SHP77 treated with DMSO at 0.1 percent for 48 hours (cell line): ENCODE measurements around the gene TENM4.

Experiments used
- DNase-seq: peaks from one replicate; lab custom pipeline; 2025; lab: John Stamatoyannopoulos, UW

The TENM4 gene

GRCh38 chr11:78807351-78807750 is 633.5 kb downstream of the TENM4 start:
- DNase-seq: no peak

DNA sequence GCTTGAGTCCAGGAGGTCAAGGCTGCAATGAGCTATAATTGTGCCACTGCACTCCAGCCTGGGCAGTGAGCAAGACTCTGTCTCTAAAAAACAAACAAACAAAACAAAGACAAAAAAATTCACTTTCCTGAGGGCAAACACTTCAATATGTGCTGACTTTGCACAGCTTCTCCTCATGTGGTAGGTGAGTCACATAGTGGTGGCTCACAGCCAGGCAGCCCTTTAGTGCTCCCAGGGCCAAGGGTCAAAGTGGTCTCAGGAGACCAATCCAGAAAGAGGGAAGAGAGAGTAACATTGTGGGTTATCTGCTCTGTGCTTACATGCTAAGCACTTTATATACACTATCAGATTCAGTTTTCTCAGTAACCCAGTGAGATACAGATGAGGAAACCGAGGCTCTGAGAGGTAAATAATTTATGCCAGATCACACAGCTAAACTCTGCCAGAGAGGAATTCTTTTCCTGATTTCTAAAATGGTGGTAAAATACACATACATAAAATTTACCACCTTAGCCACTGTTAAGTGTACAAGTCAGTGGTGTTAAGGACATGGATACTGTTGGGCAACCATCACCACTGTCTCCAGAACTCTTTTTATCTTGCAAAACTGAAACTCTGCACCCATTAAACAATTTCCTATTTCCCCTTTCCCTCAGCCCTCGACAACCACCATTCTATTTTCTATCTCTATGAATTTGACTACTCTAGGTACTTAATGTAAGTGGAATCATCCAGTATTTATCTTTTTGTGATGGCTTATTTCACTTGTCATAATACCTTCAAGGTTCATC is 634.4 kb downstream of the TENM4 start:
- DNase-seq: no peak

DNA sequence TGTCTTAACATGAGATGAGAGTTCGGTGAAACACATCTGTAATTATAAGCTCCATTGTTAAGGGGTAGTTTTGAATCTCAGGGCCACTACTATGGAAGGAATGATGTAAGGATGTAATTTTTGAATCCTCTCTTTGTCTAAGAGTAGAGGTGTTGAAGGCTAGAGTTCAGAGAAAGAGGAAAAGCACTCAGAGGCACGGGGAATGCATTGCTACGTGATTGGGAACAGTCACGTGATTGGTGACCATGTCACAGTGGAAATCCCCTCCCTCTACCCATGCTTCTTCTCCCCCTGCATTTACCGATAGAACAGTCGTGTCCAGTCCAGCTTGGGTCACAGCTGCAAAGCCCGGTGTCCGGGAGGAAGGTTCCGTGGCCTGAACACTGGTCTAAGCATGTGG is 635.8 kb downstream of the TENM4 start:
- DNase-seq: no peak

GRCh38 chr11:78803995-78804394 is 636.8 kb downstream of the TENM4 start:
- no peak for DNase-seq

DNA sequence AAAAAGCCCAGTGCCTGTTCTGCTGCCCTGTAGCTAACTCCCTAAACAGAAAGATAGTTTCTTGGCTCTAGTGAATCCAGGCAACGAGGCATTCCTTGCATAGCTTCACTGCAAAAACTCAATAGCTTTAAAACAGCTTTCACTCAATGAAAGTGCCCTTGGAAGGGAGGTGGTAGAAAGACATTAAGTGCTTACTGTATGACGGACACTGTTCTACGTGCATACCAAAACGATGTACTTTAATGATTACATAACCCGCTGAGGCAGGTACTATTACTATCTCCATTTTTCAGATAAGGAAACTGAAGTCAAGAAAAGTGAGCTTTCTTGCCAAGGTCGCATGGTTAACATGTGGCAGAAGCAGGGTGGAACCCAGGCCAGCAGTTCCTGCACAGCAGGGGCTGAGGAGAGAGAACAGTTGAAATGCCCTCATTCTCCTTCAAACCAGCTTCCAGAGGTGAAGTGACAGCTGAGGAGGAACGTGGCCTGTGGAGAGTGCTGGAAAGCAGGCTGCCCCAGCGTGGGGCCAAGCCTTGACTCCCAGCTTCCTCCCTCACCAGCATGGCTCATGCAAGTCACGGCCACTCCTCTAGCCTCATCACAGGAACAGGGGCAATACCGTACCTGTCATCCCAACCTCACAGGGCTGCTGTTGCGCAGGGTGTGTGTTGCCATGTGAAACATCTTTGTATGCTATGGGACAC is 638.6 kb downstream of the TENM4 start:
- no peak for DNase-seq

GRCh38 chr11:78801161-78801884 is 639.5 kb downstream of the TENM4 start:
- DNase-seq: peak; percentile 17

DNA sequence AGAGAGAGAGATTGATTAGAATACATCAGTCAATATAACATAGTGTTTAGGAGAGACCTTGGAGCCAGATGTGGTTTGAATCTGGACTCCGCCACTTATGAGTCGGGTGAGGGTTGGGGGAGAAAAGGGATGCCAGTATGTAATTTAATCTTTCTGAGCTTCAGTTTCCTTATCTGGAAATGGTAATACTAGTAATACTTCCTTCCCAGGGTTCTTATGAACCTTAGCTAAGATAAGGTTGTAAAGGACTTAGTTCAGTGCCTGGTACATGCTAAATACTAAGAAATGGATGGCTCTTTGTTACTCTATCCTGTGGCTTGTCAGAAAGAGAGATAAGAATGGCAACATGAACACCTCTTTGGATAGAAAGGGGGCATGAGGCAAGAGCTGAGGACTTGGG is 640.1 kb downstream of the TENM4 start:
- no peak for DNase-seq

DNA sequence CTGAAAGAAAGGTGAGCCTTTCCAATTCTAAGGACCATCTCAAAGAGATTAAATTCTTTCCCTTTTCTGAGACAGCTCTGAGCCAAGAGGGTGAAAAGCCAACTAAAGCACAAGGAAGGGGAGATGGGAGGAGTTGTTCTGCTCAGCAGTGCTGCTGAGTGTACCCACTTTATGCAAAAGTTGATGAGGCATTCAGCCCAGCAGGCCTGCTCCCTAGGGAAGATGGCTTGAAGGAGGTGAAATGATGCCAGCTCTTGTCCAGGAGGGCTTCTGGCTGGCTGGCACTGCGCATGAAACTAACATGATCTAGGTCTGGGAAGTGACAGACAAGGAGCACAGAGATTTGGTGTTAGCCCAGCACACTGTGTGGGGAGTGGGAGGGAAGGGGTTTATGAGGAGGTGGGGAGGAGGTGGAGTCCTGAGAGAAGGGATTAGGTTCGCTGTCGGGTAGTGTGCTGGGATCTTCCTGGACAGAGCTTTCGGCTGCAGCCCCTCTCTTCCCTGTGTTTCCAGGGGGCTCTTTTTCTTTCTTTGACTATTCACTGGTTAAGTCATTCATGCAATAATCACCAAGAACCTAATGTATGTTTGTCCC is 640.6 kb downstream of the TENM4 start:
- no peak for DNase-seq

DNA sequence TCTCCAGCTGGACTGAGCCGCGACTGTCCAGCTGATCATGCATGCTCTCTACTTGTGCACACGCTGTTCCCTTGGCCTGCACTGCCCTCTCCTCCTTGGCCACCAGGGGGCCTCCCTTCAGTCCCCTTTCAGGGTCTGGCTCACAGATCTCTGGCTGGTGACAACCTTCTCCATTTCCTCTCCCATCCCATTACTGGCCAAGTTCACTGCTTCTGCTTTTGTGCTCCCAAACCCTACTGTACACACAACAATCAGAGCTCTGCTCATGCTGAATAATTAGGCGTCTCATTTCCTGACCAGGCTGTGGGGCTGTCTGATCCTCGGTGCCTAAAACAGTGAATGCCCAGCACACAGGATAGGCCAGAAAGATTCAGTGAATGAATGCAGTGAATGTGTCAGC is 642.2 kb downstream of the TENM4 start:
- DNase-seq: peak; percentile 61

DNA sequence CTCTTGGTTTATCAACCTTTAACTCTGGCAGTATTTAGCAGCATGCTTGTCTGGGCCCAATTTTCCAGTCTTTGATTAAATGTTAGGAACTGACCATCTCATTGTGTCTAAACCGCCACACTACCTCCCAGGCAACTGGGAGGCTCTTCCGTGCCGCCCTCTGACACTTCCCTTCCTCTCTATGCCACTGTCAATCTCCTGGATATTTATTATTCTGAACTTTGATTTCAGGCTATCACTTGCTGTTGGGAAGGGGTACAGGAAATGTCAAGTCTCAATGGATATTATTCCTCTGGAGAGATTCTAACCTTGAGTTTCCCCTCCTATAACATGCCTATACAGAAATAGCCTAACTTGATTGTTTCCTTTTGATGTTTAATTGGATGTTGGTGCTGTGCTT is 643.3 kb downstream of the TENM4 start:
- DNase-seq: no peak

DNA sequence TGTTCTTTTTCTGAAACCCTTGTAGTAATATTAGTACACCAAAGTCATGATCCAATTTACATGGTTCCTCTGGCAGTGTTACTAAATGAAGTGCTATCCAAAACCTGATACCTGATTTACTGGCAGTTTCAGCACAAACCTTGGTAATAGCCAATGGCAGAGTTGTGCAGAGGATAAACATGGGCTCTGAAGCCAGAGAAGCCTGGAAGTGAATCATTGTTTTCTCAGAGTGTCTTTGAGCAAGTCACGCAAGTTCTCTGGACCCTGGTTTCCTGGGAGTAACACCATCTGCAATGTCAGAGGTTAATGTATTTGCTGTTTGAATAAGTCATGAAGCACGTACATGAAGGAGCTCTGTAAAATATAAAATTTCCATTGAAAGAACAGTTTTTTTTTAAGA is 643.9 kb downstream of the TENM4 start:
- no peak for DNase-seq

- DNase-seq: no peak
These were observed 645.1 kb downstream of the TENM4 start for GRCh38 chr11:78795621-78796261.

- no peak for DNase-seq
These were observed 648.9 kb downstream of the TENM4 start for GRCh38 chr11:78791964-78792363.

GRCh38 chr11:78791254-78791653 is 649.6 kb downstream of the TENM4 start:
- DNase-seq: no peak

DNA sequence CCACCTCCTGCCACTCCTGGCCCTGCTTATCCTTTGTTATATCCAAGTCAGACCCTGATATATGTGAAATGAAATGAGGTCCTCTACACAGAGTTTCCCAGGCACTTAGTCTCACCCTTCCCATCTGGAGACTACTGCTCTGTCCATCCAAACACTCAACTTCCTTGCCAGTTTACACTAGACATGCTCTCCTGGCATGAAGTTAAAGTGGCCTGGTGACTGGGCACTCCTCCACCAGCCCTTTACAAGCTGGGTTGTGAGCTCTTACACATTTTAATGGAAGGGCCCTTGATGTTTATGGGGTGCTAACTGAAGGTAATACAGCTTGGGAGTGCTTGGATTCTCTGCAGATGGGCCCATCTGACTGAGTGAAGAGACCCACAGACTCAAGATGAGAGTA is 650.0 kb downstream of the TENM4 start:
- no peak for DNase-seq

DNA sequence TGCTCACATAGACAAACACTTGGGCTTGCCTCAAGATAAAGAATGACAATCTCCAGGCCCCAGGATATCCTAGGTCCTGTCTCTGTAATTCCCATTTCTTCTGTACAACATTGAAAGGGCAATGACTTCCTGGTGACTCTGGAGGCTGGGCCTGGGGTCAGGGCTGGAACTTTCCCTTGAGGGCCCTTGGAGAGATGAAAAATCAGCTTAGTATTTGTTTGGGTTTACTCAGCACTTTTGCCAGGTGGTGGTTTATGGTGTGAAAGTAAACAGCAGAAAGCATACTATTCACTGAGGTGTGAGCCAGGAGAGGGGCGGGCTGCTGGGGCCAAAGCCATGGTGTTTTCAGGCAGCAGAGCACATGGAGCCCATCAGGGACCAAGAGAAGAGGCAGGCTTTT is 651.5 kb downstream of the TENM4 start:
- DNase-seq: no peak

DNA sequence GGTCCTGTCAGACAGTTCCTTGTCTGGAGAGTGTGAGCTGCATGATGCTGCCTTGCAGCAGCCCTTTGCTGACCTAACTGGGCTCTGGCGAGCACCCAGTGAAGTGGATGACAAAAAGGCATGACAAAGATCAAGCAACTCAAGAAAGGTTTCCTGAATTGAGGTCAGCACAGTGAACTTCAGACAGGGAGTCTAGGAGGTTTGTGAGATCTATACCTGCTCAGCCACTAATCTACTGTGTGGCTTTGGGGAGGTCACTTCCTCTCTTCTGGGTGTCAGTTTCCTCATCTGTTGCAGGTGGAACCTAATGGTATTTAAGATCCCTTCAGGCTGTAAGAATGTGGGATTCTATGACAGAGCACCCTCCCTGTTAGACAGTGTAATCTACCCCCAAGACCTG is 652.3 kb downstream of the TENM4 start:
- DNase-seq: no peak

GRCh38 chr11:78787696-78788095 is 653.1 kb downstream of the TENM4 start:
- no peak for DNase-seq

DNA sequence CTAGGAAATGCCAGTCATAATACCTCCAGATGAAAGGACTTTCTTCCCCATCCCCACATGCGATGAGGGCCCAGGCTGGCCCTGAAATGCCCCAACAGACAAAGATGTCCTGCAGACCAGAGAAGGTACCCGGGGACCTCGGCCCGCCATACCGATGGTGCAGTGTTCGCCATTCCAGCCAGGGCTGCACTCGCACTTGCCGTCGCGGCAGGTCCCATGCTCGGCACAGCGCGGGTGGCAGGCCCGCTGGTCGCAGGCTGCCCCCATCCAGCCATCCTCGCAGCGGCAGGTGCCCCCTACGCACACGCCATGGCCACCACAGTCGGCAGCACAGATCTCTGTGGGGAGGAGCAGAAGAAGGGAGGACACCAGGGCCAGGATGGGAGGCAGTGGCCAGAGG is 654.1 kb downstream of the TENM4 start:
- no peak for DNase-seq

DNA sequence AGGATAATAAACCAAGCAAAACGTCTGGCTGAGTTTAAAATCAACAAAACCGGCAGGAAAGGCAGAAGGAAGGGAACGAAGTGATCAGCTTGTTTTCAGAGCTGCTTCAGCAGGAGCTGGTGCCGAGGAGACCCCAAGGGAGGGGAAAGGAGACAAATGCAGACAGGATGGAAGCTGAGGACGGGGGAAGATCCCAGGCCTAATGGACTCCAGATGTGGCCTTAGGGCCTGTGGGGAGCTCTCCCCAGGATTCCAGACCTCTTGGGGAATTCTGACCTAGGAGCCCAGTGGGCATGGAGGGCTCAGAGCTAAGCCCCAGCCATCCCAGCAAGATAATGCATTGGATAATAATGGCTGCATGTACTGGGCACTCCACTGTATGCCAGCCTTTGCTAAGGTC is 654.7 kb downstream of the TENM4 start:
- DNase-seq: no peak

DNA sequence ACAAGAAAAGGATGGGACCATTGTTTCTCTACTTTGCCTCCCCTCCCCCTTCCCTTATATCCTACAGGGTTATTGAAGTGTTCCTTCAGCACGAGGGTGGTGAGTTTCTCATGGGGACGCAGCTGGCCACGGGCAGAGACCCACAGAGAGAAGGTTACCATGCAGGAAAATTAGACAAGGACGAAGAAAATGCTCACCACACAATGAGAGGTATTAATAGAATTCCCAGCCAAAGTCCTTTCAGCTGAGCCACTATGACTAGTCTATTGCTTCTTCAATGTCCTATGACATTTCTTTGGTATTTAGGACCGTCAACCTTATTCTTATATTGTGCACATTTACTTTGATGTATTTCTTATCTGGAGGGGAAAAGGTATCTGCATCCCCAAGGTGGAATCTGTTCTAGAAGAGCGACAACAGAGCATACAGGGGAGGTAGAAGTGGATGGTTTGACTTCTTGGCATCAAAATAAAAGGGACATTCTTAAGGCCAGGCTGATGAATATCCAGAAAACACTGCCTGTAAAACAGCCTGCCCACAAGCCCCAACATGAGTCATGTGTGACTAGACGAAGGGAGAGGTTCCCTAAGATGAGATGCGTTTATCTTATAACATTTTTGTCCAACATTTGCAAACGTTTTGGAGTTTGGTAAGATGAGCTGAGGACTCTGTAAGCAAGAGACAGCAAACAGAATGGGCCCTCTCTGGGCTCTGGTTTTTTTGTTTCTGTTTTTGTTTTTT is 656.3 kb downstream of the TENM4 start:
- no peak for DNase-seq
